Measurements from ENCODE around the gene GMDS. TPM values are rescaled to one million over a fixed set of nuclear protein-coding genes. Genes with fewer than 3 reads are reported as not detected.

GMDS gene
- polyA plus RNA-seq, 1 of the 3 experiments (the other 2 are of a cell fraction) = 12.3 TPM

DNA sequence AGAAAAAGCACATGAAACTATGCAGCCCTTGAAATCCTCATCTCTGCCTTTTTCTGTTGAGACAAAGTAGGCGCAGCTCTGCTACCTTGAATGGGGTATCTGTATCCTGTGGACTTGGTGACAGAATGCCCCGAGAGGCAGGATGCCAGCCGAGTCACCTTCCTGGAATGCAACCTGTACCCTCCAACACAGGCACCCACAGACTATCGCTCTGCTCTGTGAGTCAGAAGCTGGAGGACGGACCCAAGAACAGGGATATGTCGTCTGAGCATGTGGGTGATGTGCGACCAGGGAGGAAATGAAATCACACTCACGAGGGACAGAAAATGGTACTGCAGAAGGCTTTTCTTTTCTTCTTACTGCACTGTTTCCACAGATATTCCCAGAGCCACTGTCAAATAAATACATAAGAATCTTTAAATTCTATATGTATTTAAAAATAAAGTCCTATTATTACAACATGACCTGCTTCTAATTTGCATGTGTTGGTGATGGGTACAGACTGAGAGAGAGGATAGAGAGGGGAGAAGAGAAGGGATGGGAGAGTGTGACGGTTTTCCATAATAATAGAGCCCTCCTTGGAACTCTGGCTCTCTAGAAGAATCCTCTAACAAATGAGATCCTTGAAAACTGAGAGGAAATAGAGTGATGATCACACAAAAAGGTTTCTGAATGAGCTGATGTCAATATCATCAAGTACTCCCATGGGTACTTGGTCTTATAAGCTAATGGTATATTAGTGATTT, 327.6 kb downstream of the GMDS start:
- Histone ChIP-seq H3K36me3 (replicated peaks in 1 of 2; ENCODE audit: control insufficient read depth in 1 of 2, insufficient read depth in 2 of 2, low read length in 1 of 2) (no peaks in the 10 kb centered on the region), H3K9me2 (no peaks in the 10 kb centered on the region), H3K4me3 (ENCODE audit: low read depth in 2 of 2, low read length in 1 of 2) (no peak overlapping the region; a peak in 1 of 4 replicates), H3K9me3 (no peaks in the 10 kb centered on the region), H3K27me3 (ENCODE audit: insufficient read depth) (no peaks in the 10 kb centered on the region), H3F3A (replicated peaks; ENCODE audit: insufficient read depth) (peaks cover 19% of the 10 kb centered on the region), H3K4me2 (peak overlapping the region; percentile 46; the same call in 1 of the 2 replicates), H3K9ac (peak overlapping the region; percentile 38), H3K27ac (ENCODE audit: low read depth in 2 of 2, low read length in 1 of 2) (peak overlapping the region in 1 of 2 experiments; percentile 86; a peak in 3 of 4 replicates), H3K79me2 (ENCODE audit: insufficient read depth) (no peaks in the 10 kb centered on the region), H2AFZ (ENCODE audit: low read depth) (peak overlapping the region; percentile 52; the same call in 1 of the 2 replicates), H4K20me1 (ENCODE audit: insufficient read depth) (no peaks in the 10 kb centered on the region), H3K4me1 (ENCODE audit: control insufficient read depth in 1 of 2, insufficient read depth in 2 of 2, low read depth in 1 of 2, low read length in 1 of 2) (peaks cover 0 to 15% of the 10 kb centered on the region in 2 experiments; a peak in 3 of 4 replicates)
- TF ChIP-seq TCF12 (IDR thresholded peaks at IDR 0.05) (peak; percentile 72), TEAD4 (IDR thresholded peaks at IDR 0.05; ENCODE audit: borderline replicate concordance, insufficient read depth) (peak; percentile 89), NFIC (IDR thresholded peaks at IDR 0.05; ENCODE audit: borderline replicate concordance) (peak; percentile 86), ELF1 (IDR thresholded peaks at IDR 0.05) (no peak), JUND (IDR thresholded peaks at IDR 0.05) (peak; percentile 89), FOXJ3 (CRISPR knock-in tag; IDR thresholded peaks at IDR 0.05) (no peak), FOSL2 (IDR thresholded peaks at IDR 0.05; ENCODE audit: borderline replicate concordance, low read depth) (peak; percentile 83), GABPA (IDR thresholded peaks at IDR 0.05; ENCODE audit: low read depth) (no peak), SMC3 (IDR thresholded peaks at IDR 0.05; ENCODE audit: low read depth, low read length) (no peak), EP300 (IDR thresholded peaks at IDR 0.05; ENCODE audit: borderline replicate concordance in 1 of 2, low read depth in 1 of 2, low read length in 1 of 2) (peak in 1 of 2 experiments; percentile 65; a peak in 1 of 4 replicates), POLR2AphosphoS5 (IDR thresholded peaks at IDR 0.05; ENCODE audit: low read depth, low read length) (peak; percentile 35; the same call in 1 of the 2 replicates), MXI1 (IDR thresholded peaks at IDR 0.05; ENCODE audit: low read depth, low read length) (no peak)
- TF ChIP-seq, protein P1, sequence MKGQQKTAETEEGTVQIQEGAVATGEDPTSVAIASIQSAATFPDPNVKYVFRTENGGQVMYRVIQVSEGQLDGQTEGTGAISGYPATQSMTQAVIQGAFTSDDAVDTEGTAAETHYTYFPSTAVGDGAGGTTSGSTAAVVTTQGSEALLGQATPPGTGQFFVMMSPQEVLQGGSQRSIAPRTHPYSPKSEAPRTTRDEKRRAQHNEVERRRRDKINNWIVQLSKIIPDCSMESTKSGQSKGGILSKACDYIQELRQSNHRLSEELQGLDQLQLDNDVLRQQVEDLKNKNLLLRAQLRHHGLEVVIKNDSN (IDR thresholded peaks at IDR 0.05; ENCODE audit: borderline replicate concordance, low read depth) = no peak
- TF ChIP-seq, protein P2, sequence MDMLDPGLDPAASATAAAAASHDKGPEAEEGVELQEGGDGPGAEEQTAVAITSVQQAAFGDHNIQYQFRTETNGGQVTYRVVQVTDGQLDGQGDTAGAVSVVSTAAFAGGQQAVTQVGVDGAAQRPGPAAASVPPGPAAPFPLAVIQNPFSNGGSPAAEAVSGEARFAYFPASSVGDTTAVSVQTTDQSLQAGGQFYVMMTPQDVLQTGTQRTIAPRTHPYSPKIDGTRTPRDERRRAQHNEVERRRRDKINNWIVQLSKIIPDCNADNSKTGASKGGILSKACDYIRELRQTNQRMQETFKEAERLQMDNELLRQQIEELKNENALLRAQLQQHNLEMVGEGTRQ (IDR thresholded peaks at IDR 0.05; ENCODE audit: borderline replicate concordance, low read depth, low read length) = no peak
- TF ChIP-seq, protein P3, sequence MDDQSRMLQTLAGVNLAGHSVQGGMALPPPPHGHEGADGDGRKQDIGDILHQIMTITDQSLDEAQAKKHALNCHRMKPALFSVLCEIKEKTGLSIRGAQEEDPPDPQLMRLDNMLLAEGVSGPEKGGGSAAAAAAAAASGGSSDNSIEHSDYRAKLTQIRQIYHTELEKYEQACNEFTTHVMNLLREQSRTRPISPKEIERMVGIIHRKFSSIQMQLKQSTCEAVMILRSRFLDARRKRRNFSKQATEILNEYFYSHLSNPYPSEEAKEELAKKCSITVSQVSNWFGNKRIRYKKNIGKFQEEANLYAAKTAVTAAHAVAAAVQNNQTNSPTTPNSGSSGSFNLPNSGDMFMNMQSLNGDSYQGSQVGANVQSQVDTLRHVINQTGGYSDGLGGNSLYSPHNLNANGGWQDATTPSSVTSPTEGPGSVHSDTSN (IDR thresholded peaks at IDR 0.05) = peak; percentile 22; the same call in 1 of the 2 replicates
- TF ChIP-seq, protein P4, sequence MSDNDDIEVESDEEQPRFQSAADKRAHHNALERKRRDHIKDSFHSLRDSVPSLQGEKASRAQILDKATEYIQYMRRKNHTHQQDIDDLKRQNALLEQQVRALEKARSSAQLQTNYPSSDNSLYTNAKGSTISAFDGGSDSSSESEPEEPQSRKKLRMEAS (IDR thresholded peaks at IDR 0.05; ENCODE audit: low read depth) = peak; percentile 97
- ChIA-PET CTCF (no interaction called here), POLR2A (no interaction called here)
- 17% methylated on average over 9 of the region's 9 CpGs for WGBS (ENCODE audit: low lambda C conversion rate)
- no peak for DNase-seq

All from SK-N-SH (cell line).